Measurements from ENCODE around the gene ZG16B.

Gene ZG16B

DNA sequence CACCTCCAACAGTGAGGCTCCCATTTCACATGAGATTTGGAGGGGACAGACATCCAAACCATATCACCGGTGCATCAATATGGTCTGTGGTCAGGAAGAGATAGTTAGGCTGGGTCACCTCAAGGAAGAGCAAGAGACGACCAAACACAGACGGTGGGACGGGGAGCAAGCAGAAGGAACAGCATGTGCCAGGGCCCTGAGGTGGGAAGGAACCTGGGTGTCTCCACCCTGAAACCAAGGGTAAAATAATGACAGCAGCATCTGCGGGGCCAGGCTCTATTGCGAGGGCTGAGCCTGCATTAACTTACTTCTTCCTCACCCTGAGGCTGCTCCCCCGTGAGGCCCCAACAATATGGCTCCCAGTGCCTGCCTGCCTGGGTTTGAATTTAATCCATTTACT, 21.9 kb upstream of the ZG16B start:
- TF ChIP-seq, protein P1, sequence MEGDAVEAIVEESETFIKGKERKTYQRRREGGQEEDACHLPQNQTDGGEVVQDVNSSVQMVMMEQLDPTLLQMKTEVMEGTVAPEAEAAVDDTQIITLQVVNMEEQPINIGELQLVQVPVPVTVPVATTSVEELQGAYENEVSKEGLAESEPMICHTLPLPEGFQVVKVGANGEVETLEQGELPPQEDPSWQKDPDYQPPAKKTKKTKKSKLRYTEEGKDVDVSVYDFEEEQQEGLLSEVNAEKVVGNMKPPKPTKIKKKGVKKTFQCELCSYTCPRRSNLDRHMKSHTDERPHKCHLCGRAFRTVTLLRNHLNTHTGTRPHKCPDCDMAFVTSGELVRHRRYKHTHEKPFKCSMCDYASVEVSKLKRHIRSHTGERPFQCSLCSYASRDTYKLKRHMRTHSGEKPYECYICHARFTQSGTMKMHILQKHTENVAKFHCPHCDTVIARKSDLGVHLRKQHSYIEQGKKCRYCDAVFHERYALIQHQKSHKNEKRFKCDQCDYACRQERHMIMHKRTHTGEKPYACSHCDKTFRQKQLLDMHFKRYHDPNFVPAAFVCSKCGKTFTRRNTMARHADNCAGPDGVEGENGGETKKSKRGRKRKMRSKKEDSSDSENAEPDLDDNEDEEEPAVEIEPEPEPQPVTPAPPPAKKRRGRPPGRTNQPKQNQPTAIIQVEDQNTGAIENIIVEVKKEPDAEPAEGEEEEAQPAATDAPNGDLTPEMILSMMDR (IDR thresholded peaks at IDR 0.05; ENCODE audit: low read depth, low read length) = no peak

GRCh38 chr16:2809149-2809760, 20.8 kb upstream of the ZG16B start:
- TF ChIP-seq, protein P1 (IDR thresholded peaks at IDR 0.05; ENCODE audit: low read depth, low read length) = no peak
- H3K4me3 ChIP-seq (ENCODE audit: low read depth, low read length) = no peak overlapping the region

More for the DNA sequence above, 21.9 kb upstream of the ZG16B start:
- no peak overlapping the region for H3K4me3 ChIP-seq (ENCODE audit: low read depth, low read length)

GRCh38 chr16:2810651-2811050, 19.5 kb upstream of the ZG16B start:
- TF ChIP-seq, protein P1 (IDR thresholded peaks at IDR 0.05; ENCODE audit: low read depth, low read length) = no peak
- no peak overlapping the region for H3K4me3 ChIP-seq (ENCODE audit: low read depth, low read length)

DNA sequence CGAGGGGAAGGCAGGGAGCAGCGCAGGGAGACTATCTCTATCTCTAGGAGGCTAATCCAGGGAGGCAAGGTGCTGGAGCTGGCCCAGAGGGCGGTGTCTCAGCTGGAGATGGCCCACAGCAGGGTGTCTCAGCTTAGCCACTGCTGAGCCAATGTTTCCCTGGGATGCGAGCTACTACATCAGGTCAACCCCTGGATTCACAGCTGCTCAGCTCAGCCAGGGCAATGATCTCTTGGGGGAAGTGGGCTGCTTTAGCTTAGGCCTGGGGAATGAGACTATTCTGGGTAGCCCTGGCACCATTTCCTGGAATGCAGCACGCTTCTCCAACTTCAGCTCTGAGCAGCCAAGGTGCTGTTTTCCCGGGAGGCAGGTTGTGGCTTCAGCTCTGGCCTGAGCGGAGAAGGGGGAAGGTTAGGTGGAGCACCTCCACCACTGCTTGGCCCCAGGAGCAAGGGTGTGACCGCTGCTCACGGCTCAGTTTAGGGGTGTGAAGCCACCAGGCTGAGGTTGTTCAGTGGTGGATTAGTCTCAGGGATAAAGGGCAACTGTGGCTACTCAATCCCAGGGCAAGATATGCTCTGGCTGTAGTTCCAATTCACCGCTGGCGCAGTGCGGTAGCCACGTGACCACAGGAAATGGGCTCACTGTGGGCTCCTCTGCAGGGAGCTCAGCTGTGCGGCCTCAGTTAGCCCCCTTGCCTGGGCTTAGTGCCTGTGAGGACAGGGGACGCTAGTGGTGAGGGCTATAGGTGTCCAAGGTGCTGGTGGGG, 18.2 kb upstream of the ZG16B start:
- no peak overlapping the region for H3K4me3 ChIP-seq (ENCODE audit: low read depth, low read length)
- TF ChIP-seq, protein P1 (IDR thresholded peaks at IDR 0.05; ENCODE audit: low read depth, low read length) = no peak

DNA sequence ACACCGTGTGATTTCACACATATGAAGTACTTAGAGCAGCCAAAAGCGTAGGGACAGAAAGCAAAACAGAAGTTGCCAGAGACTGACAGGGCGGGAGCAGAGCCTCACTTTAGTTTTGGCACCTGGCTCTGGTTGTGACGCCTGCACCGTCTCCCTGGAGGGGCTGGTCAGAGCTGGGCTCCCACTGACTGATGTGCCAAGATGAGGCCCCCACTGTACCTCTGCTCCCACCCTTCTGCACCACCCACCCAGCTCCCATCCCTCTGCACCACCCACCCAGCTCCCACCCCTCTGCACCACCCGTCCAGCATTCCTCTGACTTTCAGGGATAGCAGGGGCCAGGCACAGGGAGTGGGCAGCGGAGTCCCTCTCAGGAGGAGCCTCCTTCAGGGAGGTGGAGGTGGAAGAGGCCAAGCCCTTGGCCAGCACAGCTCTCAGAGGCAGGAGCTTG, 16.3 kb upstream of the ZG16B start:
- H3K4me3 ChIP-seq (ENCODE audit: low read depth, low read length) = no peak overlapping the region
- TF ChIP-seq, protein P1 (IDR thresholded peaks at IDR 0.05; ENCODE audit: low read depth, low read length) = no peak

- TF ChIP-seq, protein P1 (IDR thresholded peaks at IDR 0.05; ENCODE audit: low read depth, low read length) = no peak
Measured at GRCh38 chr16:2814551-2815298, 15.4 kb upstream of the ZG16B start.

More at GRCh38 chr16:2814551-2815298, 15.4 kb upstream of the ZG16B start:
- no peak overlapping the region for H3K4me3 ChIP-seq (ENCODE audit: low read depth, low read length)

Measured in WI38 (cell line).